ENCODE data around the gene THEMIS.

- no peak for TF ChIP-seq EZH2phosphoT487 (IDR thresholded peaks at IDR 0.05; ENCODE audit: low read depth, severe bottlenecking, unreplicated experiment)
- TF ChIP-seq CTCF (IDR thresholded peaks at IDR 0.05; ENCODE audit: poor library complexity): no peak
- no peak for TF ChIP-seq EZH2 (IDR thresholded peaks at IDR 0.05; ENCODE audit: borderline replicate concordance)
Measured at GRCh38 chr6:127865108-127865507, 35.8 kb downstream of the THEMIS start.

Measured in hepatocyte (in vitro differentiated cells).